Measurements from ENCODE around the gene PARD3. TPM values are rescaled to one million over a fixed set of nuclear protein-coding genes. Genes with fewer than 3 reads are reported as not detected.

PARD3 gene
- total RNA-seq, 1 donor from 2014 or later: 25.3 TPM

GRCh38 chr10:34731885-34732701 is 83.0 kb downstream of the PARD3 start:
- intact Hi-C loops (cut with micrococcal nuclease): no loop called here
- ATAC-seq: no peak

GRCh38 chr10:34731213-34731612 is 83.9 kb downstream of the PARD3 start:
- DNase-seq (no peak), ATAC-seq (no peak)
- intact Hi-C loops (cut with micrococcal nuclease): no loop called here

More at GRCh38 chr10:34731885-34732701, 83.0 kb downstream of the PARD3 start:
- no peak for DNase-seq

GRCh38 chr10:34730726-34731125 is 84.4 kb downstream of the PARD3 start:
- DNase-seq (no peak), ATAC-seq (no peak)
- intact Hi-C loops (cut with micrococcal nuclease): no loop called here

GRCh38 chr10:34729619-34730018 is 85.5 kb downstream of the PARD3 start:
- no peak for DNase-seq
- no peak for ATAC-seq
- intact Hi-C loops (cut with micrococcal nuclease): no loop called here

- ATAC-seq (no peak), DNase-seq (no peak)
- intact Hi-C loops (cut with micrococcal nuclease): no loop called here
These were observed 86.7 kb downstream of the PARD3 start for GRCh38 chr10:34728361-34728760.

GRCh38 chr10:34727595-34728033 is 87.5 kb downstream of the PARD3 start:
- peak; percentile 68 for ATAC-seq
- DNase-seq: peak; percentile 37
- intact Hi-C loops (cut with micrococcal nuclease): no loop called here

- DNase-seq (no peak), ATAC-seq (no peak)
- intact Hi-C loops (cut with micrococcal nuclease): no loop called here
These were observed 88.2 kb downstream of the PARD3 start for GRCh38 chr10:34726862-34727261.

GRCh38 chr10:34723750-34724149 is 91.3 kb downstream of the PARD3 start:
- intact Hi-C loops (cut with micrococcal nuclease): no loop called here
- ATAC-seq (peak; percentile 74), DNase-seq (no peak)

- intact Hi-C loops (cut with micrococcal nuclease): no loop called here
- ATAC-seq (no peak), DNase-seq (no peak)
These were observed 92.7 kb downstream of the PARD3 start for GRCh38 chr10:34722404-34722803.

GRCh38 chr10:34721208-34721840 is 93.8 kb downstream of the PARD3 start:
- no peak for DNase-seq
- ATAC-seq: no peak
- intact Hi-C loops (cut with micrococcal nuclease): no loop called here

DNA sequence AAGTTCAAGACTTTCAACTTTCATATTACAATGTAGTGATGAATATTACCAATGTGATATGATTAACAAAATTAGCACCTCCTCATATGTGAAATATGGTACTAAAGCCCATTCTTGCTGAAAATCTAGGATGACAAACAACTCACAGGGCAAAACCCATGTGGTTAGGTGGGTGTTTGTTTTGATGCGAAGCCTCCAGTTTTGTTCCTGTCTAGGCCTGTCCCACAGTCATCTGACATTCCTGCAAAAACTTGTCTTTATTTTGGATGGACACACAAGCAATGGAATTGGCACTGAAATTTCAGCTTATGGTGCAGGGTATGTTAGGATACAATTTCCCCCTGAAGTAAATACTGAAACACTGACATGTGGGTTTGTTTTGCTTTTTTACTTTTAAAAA is 95.3 kb downstream of the PARD3 start:
- ATAC-seq: no peak
- no peak for DNase-seq
- intact Hi-C loops (cut with micrococcal nuclease): no loop called here

DNA sequence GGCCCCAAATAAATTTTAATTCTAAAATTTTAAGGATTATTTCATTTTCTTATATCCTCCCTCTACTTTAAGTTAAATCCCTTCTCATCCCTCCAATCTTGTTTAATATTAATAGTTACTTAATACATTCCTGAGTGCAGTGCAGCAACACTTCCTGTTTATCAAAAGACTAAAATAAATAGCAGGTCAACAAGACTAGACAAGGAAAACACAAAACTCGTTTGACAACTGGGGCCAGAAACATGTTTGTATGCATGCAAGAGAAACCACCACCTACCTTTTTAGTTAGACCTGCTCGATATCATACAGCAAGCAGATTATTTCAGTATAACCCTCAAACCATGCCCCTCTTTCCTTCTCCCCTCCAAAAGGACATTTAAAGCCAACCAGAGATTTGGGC is 95.8 kb downstream of the PARD3 start:
- intact Hi-C loops (cut with micrococcal nuclease): no loop called here
- ATAC-seq (no peak), DNase-seq (no peak)

GRCh38 chr10:34717429-34717828 is 97.7 kb downstream of the PARD3 start:
- no peak for DNase-seq
- intact Hi-C loops (cut with micrococcal nuclease): no loop called here
- ATAC-seq: peak; percentile 47

DNA sequence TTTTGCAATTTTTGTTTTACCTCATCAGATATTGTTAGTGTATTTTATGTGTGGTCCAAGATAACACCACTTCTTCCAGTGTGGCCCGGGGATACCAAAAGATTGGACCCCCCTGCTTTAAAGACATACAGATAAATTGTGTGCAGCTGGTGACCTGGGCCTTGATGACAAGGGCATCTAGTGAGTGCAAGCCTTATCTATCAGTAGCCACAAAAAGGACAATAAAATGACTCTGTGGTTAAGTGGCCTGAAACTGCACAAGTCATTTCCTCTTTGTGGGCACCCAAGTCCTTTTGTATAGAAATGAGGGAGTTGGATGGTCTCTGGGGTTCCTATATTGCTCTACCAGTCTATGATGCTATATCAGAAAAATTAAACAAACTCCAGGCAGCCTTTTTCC is 98.1 kb downstream of the PARD3 start:
- DNase-seq (no peak), ATAC-seq (no peak)
- intact Hi-C loops (cut with micrococcal nuclease): no loop called here

GRCh38 chr10:34716234-34716633 is 98.9 kb downstream of the PARD3 start:
- DNase-seq (no peak), ATAC-seq (no peak)
- intact Hi-C loops (cut with micrococcal nuclease): no loop called here

DNA sequence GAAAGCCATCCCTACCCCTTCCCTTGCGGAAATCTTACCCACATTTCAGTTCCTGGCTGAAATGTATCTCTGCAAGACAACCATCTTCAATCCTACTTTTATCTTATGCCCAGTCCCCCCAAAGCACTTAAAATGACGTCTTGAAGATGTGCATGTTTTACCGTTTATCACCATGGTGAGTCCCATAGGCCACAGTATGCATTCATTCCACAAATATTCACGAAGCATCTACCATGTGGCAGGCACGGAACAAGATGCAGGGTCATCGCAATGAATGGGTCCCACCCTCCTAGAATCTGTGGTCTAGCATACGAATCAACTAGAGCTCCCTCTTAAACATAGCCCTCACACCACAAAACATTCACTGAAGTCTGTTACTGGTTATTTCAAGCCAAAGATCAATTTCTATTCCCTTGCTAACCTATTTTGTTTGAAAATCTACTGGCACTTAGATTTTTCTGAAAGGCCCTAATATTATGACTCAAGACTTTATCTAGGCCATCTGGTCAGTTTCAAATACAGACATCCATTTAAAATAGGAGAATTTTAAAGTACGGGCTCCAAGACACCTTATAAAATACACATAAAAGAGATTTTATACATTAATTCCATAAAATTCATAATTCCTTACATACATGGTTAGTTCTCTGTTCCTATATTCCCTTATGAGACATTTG is 99.4 kb downstream of the PARD3 start:
- ATAC-seq (no peak), DNase-seq (no peak)
- intact Hi-C loops (cut with micrococcal nuclease): no loop called here

GRCh38 chr10:34713875-34714274 is 101.2 kb downstream of the PARD3 start:
- intact Hi-C loops (cut with micrococcal nuclease): no loop called here
- ATAC-seq: no peak
- no peak for DNase-seq

DNA sequence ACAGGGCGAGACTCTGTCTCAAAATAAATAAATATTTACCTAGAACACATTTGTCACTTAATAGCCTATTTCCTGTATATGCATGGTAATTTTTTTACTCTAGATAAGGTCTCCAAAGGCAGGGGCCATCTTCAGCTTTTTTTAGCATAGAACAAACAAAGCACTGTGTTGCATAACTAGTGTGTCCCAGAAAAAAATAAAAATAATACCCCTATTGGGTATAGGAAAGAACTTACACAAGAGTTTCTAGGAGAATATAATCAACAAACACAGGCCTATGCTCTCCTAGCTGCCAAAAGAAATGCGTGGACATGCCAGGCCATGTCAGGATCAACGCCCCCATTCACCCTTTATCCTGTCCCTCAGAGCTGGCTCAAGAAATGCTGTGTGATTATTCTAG is 103.6 kb downstream of the PARD3 start:
- ATAC-seq (peak; percentile 87), DNase-seq (no peak)
- intact Hi-C loops (cut with micrococcal nuclease): no loop called here

GRCh38 chr10:34710391-34710751 is 104.7 kb downstream of the PARD3 start:
- intact Hi-C loops (cut with micrococcal nuclease): no loop called here
- DNase-seq: no peak
- peak; percentile 48 for ATAC-seq

DNA sequence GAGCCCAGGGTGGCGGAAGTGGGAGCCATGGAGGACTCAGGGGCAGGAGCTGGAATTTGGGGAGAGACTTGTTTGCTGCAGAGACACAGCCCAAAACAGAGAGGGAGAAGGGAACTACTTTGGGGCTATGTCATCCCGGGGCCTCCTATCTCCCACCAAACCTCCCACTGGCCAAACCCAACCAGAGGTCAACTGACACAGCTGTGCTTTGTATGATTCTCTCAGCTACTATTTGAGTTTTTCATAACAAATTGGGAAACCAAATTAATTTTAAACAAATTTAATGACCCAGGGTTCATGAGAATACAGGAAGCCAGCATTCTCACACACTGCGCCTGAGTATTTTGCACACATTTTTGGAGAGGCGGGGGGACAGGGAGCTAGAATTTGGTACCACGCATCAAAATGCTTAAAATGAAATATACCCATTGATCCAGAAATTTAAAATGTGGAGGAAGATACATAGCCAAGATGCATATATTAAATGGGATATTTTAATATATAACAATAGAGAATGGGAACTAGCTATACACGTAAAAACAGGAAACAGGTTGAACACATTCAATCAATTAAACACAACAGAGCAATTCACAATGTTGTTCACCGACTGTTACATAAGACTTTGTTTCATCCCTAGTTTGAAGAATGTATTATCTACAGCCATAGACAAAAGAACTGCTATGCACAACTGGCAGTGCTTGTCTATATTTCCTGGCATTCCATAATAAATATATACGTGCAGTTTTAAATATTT is 105.3 kb downstream of the PARD3 start:
- intact Hi-C loops (cut with micrococcal nuclease): no loop called here
- peak; percentile 13 for ATAC-seq
- no peak for DNase-seq
